Left colon (tissue), 2 donors: ENCODE data around the gene RFFL. TPM values are rescaled to one million over a fixed set of nuclear protein-coding genes. Genes with fewer than 3 reads are reported as not detected.
"Not testable (repeated sequence)": the region's sequence is repeated elsewhere in the genome, so short reads cannot be mapped to it uniquely, and the experiment has no call there.

Experiments
- ATAC-seq: fragments of 200-7000 bp; cut with Tn5 transposase; one replicate; pipeline ENCODE4 v1.9.1; 2020; ENCODE audit warnings: mild to moderate bottlenecking, moderate library complexity
- DNase-seq, 2 donors: peaks; one replicate each; pipeline ENCODE4 v3.0.0-alpha.2; 2020
- intact Hi-C, 2 donors: fragments of 100-400 bp; cut with DNase I in 1 of 2; cut with micrococcal nuclease in 1 of 2; formaldehyde crosslinking; loops; one replicate each; pipeline versions ENCODE4 v1.11.2 to v1.14.0; 2022; cut with DNase I, micrococcal nuclease
- total RNA-seq, 2 donors: library from RNA; stranded (reverse); fragmentation: NEBNext Ultra II Directional; extraction: Animal tissue kit (Norgen Biotek cat#: 25700); gene quantifications; one replicate each; pipeline ENCODE4 v1.2.1, GENCODE V29; 2021
- donor health status: DM: no; HTN: no; CAD: no.
- donor health status: DM: yes; HTN: yes; CAD: no.

The RFFL gene
- total RNA-seq, 2 donors from 2014 or later: 53.4 to 60.8 TPM

DNA sequence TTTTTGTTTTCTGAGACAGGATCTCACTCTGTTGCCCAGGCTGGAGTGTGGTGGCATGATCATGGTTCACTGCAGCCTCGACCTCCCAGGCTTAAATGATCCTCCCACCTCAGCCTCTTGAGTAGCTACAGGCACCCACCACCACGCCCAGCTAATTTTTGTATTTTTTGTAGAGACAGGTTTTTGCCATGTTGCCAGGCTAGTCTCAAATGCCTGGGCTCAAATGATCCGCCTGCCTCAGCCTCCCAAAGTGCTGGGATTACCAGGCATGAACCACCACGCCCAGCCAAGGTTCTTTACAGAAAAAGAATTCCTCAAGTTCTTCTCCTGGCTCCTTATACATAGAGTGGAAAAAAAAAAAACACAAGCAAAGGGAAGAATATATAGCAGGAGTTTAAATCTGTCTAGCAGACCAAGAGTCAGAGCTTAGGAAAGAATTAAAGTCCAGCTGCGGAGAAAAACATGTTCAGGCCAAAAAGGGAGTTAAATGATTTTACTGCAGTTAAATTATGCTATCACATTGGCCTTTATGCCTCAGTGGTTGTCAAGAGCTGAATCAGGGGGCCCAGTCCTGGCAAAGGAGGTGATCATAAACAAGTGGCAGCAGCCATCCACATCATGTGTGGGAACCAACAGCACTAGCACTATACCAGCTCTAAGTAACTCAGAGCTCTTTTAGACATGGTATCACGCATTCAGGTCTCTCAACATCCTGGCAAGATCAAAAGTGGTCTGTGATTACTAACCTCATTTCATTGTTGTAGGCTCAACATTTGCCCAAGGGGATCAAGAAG lies 43.9 kb downstream of the RFFL start:
- ATAC-seq: no peak
- no peak for DNase-seq
- intact Hi-C loops: no loop called here

DNA sequence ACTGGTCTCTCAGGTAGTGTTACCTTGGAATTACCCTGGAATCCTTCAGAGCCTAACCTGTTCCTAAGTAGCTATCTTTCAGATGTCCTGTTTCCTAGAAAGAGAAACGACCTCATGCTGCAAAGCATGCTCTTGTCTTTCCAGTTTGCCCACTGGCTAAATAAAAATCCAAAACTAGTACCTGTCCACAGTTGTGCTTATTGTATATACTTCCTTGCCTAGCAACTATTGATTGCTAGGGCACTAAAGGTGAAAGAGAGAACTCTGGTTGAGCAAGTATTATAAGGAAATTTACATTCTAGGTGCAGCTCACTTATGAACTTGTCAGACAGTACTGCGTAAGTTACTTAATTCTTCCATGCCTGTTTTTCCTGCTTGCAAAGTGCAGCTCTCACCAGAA lies 44.7 kb downstream of the RFFL start:
- intact Hi-C loops: no loop called here
- ATAC-seq: peak; percentile 83

DNA sequence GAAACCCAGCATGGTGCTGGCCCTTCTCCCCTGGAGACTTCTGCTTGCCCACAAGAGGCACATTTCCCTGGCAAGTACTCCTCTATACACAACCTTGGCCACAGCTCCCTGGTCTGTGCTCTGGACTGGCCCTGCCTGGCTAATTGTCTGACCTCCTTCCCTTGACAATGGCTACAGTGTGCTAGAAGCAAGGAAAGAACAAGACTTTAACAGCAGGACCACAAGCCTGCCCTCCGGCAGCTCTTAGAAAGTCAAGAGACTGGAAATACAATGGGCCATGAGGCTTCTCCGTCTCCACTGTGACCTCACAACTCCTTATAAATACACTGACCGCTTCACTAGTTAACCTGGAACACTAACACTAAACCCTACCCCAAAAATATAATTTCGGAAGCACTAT lies 46.5 kb downstream of the RFFL start:
- intact Hi-C loops: no loop called here
- no peak for DNase-seq

More for the DNA sequence above, 44.7 kb downstream of the RFFL start:
- DNase-seq: no peak

DNA sequence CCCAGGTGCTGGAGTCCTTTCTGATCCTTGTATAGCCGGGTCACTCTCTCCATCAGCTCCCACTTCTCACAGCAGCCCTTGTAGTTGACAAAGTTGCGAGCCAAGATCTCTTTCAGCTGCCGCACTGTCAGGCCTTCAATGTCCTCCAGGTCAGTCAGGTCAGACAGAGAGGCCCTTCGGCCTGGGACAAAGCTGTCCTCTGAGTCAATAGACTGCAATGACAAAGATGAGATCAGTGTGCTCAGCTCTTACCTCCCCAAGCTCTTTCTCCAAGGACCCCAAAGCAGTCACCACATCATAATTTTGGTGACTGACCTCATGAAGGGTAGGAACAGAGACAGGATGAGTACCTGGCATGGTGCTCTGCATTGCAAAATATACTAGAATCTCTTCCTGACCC lies 47.1 kb downstream of the RFFL start:
- ATAC-seq (no peak), DNase-seq (no peak)
- intact Hi-C loops: no loop called here

More for the DNA sequence above, 46.5 kb downstream of the RFFL start:
- no peak for ATAC-seq

DNA sequence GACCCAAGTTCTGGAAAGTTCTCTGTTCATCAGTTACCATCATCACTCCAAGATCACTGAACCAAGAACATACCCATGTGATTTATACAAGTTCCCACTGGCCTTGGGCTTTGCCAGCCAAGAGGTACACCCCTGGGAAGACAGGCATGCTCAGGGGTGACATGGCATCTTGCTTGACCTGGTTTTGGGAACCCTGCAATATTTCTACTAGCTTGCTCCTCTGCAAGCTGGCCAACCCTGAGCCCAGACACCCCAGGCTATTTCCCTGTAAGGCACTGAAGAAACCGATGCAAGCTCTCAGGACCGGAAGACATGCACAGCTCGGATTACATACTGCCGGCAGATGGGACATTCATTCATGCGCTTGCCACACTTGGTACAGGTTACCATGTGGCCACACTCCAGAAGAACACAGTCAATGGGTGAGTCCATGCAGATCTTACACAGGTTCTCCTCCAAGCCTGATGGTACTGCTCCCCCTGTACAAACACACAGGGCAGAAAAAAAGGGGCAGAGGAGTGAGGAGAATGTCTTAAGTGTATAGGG lies 51.8 kb downstream of the RFFL start:
- intact Hi-C loops: no loop called here
- DNase-seq (no peak), ATAC-seq (no peak)

DNA sequence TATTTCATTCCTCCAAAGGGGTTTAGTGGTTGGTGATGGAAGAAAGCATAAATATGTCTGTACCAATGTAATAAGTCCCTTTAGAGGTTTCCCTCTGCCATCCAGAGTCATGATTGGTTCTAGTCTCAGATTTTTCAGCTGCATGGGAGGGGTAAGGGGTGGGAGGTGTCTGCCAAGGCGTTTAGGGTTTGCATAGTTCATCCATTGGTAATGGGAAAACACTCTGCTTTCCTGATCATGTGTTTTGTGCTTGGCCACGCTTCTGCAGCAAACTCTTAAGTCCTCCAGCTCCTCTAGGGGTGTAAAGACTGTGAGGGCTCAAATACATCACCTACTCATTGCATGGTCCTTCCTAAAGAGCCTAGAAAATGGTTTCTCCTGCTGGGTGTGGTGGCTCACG lies 53.4 kb downstream of the RFFL start:
- no peak for ATAC-seq
- DNase-seq: no peak
- intact Hi-C loops: no loop called here

DNA sequence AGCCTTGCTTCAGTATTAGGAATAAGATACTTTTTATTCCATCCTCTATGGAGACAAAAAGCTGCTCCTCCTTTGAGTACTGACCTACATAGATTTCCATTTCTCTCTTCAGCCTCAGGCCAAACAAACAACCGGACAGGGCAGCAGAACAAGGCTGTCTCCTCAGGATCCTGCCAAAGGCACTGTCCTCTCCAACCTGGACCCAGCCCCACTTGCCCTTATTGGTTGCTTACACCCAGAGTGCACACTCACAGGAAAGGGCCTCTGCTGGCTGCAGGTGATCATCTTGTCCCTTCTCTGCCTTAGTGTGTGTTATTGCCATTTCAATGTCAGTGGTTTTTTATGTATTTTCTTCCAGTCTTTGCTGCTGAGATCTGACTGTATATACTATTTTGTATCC lies 56.5 kb downstream of the RFFL start:
- intact Hi-C loops: loop anchor here in 1 of 2 donors (10.0 kb wide), 1 partner anchor 68 kb away; no protein-coding TSS in a partner anchor
- DNase-seq: no peak
- ATAC-seq: no peak

DNA sequence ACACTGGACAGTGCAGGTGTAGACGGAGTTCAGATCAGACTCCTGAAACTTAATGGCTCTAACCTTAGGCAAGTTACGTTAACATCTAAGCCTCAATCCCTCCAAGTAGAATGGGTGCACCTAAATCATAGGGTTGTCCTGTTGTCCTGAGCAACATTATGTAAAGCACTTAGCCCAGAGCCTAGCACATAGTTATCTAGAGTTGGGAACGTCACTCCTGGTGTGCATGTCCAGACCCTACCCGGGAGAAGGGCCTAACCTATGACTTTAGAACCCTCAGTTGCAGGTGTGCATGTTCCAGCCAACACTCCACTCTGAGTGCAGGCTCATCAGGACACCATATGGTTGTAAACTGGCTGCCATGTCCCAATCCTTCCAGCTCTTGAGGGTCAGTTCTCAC lies 57.2 kb downstream of the RFFL start:
- ATAC-seq (peak; percentile 7), DNase-seq (no peak)
- intact Hi-C loops: loop anchor here in 1 of 2 donors (10.0 kb wide), 1 partner anchor 68 kb away; no protein-coding TSS in a partner anchor

DNA sequence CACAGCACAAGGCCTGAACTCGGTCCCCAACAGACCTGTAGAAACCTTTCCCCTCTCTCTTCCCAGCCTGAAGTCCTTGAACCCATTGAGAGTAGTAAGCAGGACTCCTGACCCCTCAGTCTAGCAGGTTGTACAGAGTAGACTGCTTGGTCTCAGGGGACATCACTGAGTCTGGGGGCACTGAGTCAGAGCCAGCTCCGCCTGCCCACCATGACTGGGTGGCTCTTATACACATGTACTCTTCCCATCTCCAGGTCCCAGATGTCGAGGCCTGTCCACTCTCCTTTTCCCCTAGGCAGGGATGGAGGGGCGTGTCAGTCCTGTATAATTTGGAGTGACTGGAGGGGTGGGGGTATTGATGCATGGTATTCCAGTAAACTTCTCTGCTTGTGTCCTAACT lies 59.7 kb downstream of the RFFL start:
- intact Hi-C loops: loop anchor here in 1 of 2 donors (10.0 kb wide), 1 partner anchor 71 kb away; no protein-coding TSS in a partner anchor
- no peak for ATAC-seq
- no peak for DNase-seq

DNA sequence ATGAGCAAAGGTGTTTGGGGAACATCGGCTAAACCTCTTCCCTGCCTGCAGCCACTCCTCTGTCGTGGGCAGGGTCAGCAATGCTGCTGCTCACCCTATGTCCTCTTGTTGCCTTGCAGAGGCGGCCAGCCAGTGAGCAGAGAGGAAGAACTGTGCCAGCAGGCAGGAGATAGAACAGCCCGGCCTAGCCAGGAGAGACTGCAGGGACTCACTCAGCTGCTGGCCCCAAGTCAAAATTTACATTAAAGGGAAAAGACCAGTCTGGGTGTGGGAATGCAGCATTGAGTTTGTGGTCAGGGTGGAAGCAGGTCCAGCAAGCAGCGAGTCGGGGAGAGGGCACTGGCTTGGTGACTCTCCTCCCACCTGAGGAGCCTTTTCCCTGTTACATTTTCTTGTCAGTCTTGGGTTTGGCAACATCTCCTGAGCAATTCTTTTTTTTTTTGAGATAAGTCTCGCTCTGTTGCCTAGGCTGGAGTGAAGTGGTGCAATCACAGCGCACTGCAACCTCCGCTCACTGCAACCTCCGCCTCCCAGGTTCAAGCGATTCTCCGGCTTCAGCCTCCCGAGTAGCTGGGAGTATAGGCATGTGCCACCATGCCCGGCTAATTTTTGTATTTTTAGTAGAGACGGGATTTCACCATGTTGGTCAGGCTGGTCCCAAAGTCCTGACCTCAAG lies 60.5 kb downstream of the RFFL start:
- intact Hi-C loops: loop anchor here in 1 of 2 donors (10.0 kb wide), 1 partner anchor 72 kb away; no protein-coding TSS in a partner anchor
- ATAC-seq (no peak), DNase-seq (peak in 1 of 2 donors; percentile 62)

DNA sequence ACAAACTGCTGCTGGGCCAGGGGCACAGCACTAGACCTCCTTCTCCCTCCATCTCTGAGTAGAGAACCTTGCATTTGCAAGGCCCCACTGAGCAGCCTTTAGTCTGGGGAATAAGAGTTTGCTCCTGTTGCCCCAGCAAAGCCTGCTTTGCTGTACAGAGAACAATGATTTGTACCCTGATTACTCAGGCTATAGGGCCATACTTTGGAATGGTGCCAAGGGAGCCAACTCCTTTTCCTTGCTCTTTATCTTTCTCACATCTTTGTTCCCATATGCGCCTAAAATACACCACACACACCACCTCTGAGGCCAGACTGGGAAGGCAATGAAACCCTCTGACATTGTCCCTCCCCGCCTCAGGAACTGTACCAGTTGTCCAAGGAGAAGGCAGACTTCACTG lies 62.0 kb downstream of the RFFL start:
- ATAC-seq (no peak), DNase-seq (no peak)
- intact Hi-C loops: loop anchor here in 1 of 2 donors (10.0 kb wide), 1 partner anchor 73 kb away; no protein-coding TSS in a partner anchor

DNA sequence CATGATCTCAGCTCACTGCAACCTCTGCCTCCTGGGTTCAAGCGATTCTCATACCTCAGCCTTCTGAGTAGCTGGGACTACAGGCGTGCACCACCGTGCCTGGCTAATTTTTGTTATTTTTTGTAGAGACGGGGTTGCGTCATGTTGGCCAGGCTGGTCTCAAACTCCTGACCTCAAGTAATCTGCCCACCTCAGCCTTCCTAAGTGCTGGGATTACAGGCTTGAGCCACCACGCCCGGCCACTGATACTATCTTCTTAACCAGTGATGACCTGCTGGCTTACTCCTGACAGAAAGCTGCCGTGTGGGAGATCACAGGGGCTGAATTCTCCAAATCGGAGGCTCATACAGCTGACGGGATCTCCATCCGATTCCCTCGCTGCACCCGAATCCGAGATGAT lies 62.5 kb downstream of the RFFL start:
- intact Hi-C loops: loop anchor here in 1 of 2 donors (10.0 kb wide), 1 partner anchor 74 kb away; no protein-coding TSS in a partner anchor
- DNase-seq, ATAC-seq: not testable (repeated sequence)

DNA sequence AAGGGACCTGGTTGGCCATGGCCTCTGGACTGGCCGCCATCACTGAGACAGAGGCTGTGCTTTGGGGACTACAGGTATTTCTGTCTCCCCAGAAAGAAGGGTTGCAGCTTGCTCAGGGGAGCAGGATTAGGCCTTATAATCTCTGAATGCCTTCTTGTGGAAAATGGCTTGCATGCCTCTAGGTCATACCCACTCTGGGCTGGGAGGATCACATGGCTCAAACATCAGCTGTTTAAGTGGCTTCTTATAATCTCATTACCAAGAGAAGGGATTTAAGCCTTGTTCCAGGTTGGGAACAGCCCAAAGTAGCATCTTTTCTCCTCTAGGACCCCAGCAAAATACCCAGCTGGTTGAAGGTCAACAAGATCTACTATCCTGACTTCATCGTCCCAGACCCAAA lies 64.1 kb downstream of the RFFL start:
- intact Hi-C loops: no loop called here
- DNase-seq (no peak), ATAC-seq (no peak)

DNA sequence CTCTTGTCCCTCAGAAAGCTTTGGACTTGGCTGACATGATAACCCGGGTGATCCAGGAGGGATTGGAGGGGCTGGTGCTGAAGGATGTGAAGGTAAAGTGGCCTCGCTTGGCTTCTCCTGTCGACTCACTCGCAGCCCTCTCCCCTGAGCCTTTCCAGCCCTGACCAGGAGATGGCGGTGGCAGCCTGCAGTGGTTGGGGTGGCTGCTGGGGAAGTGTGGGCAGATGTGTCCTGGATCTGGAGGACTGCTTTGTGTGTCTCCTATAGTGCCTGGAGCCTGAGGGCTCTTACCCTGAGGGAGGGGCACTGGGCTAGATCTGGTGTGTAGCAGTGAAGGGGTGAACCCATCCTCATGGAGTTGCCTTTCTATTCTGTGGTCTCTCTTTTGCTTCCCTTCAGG lies 65.3 kb downstream of the RFFL start:
- DNase-seq (peak; percentile 71 to 77), ATAC-seq (peak; percentile 94)
- intact Hi-C loops: no loop called here

DNA sequence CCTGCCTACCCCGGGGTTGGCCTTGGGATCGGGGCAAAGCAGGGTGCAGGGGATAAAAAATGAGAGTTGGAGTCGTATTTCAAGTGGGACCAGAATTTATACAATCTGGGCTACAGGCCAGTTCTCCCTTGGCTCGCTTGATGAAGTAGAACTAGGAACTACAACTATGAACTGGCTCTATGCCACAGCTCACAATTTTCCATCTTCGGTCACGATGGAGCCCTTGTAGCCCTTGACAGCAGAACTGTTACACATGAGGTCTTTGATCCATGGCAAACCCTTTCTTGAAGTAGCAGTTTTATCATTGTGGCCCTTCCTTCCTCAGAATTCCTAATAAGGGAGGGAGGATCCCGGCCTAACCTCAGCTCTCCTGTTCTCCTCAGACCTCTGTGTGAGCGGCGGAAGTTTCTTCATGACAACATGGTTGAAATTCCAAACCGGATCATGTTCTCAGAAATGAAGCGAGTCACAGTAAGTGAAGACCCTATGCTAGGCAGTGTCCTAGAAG lies 66.1 kb downstream of the RFFL start:
- DNase-seq: peak; percentile 32 to 63
- intact Hi-C loops: no loop called here

DNA sequence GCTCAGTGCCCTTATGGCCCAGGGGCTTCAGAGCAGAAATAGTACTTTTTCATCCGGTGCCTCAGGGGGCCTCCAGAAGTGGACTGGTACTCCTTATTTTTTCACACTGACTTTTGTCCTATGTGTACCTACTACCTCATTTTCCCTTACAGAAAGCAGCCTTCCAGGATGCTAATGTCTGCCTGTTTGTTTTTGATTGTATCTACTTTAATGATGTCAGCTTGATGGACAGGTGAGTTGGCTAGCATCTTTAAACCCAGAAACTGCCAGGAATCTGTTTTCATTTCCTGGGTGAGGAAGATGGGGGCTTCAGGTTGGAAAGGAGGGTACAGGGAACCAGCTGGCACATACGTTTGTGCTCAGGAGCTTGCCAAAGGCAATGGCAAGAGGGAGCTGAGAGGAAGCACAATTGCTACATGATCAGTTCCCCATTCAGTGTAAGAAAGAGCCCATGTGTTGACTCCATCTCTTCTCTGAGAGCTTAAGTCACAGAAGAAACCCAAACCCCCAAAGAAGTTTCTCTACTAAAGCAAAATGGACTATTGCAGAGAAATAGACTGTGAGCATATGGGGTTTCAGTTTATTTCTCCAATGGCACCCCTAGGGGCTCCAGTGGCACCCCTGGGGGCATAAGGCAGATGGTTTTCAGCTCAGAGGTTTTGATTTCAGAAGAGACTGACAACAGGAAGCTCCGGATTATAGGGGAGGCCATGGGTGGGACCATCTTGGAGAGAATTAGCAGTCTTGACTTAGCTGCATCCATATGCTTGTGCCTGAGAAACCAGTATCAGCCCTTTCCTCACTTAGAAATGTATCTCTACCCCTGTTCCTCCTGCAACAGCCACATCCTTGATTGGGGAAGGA lies 66.9 kb downstream of the RFFL start:
- DNase-seq (no peak), ATAC-seq (no peak)
- intact Hi-C loops: no loop called here

More for the DNA sequence above, 66.1 kb downstream of the RFFL start:
- no peak for ATAC-seq

DNA sequence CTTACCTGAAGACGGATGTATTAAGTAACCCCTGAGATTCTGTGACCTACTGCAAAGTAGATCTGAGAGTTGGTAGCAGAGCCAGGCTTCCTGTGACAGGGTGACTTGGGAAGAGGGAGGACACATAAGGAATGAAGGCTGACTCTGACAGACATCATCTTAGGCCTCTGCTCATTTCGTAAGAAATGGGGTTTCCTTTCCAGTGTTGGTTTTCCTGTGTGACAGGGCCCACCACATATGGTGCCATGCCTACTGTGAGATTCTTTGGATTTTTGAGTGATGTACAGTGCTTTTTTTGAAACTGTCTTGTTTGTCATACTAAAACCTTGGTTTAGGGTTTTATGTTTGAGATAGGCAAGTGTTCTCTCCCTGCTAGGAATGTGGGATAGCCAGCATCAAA lies 70.5 kb downstream of the RFFL start:
- no peak for ATAC-seq
- DNase-seq: no peak
- intact Hi-C loops: no loop called here

DNA sequence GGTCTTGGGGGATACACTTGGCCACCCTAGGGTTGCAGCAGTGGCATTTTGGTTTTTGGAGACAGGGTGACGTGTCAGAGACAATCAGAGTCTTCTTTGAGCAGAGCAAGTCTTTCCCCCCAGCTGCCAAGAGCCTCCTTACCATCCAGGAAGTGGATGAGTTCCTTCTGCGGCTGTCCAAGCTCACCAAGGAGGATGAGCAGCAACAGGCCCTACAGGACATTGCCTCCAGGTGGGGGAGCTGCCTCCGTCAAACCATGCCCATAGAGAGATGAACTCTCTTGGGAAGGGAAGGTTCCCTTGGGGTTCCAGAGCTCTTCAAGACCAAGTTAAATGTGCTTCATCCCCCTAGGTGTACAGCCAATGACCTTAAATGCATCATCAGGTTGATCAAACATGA lies 71.9 kb downstream of the RFFL start:
- no peak for DNase-seq
- intact Hi-C loops: no loop called here
- no peak for ATAC-seq
